Uterus (tissue), 4 donors: Measurements from ENCODE around the gene NCAM1. TPM values are rescaled to one million over a fixed set of nuclear protein-coding genes. Genes with fewer than 3 reads are reported as not detected.

Experiments used
- DNase-seq, 2 donors: peaks; one replicate each; pipeline ENCODE4 v3.0.0-alpha.2; 2019 to 2020
- H3K27ac ChIP-seq, 2 donors: fragments of 200-600 bp; sonication (generic); 1 replicate in 1 of 2; 2 replicates in 1 of 2; pipeline ENCODE4 v1.5.1; 2016 to 2018
- H3K27me3 ChIP-seq, 2 donors: fragments of 200-600 bp; sonication (generic); one replicate each; pipeline ENCODE4 v1.5.1; 2018 to 2019; ENCODE audit warnings: control low read depth in 1 of 2
- H3K36me3 ChIP-seq, 2 donors: fragments of 200-600 bp; sonication (generic); one replicate each; pipeline ENCODE4 v1.5.1; 2019; ENCODE audit warnings: control low read depth in 1 of 2
- H3K4me1 ChIP-seq, 2 donors: fragments of 200-600 bp; sonication (generic); one replicate each; pipeline ENCODE4 v1.5.1; 2018 to 2019; ENCODE audit warnings: control low read depth in 1 of 2
- H3K4me3 ChIP-seq, 2 donors: fragments of 200-600 bp; sonication (generic); 1 replicate in 1 of 2; 2 replicates in 1 of 2; pipeline ENCODE4 v1.5.1; 2018 to 2019; ENCODE audit warnings: mild to moderate bottlenecking in 1 of 2
- H3K9me3 ChIP-seq, 2 donors: fragments of 200-600 bp; sonication (generic); one replicate each; pipeline ENCODE4 v1.5.1; 2019; ENCODE audit warnings: control low read depth in 1 of 2
- POLR2A ChIP-seq, 2 donors: fragments of 450-650 bp; IDR thresholded peaks; one replicate each; pipeline ENCODE4 v1.6.1; 2016; ENCODE audit warnings: antibody characterized with exemption in 2 of 2, mild to moderate bottlenecking in 1 of 2, moderate library complexity in 1 of 2
- intact Hi-C: fragments of 100-400 bp; cut with DNase I; formaldehyde crosslinking; loops from one replicate; pipeline ENCODE4 v1.15.1; 2023; ENCODE audit warnings: low total_unique reads
- total RNA-seq, 4 donors: library from RNA; depleted of rRNA in 3 of 4; stranded (reverse); fragments of >200 nt in 3 of 4; gene quantifications; one replicate each; pipeline versions ENCODE4 v1.1.0 to v1.2.4, GENCODE V29; 2014 to 2023
- TF ChIP-seq, protein P1 (sequence below), 4 experiments: fragments of 200-600 bp in 2 of 4; fragments of 450-650 bp in 2 of 4; sonication (generic) in 2 of 4; IDR thresholded peaks; one replicate each; pipeline ENCODE4 v1.5.1; 2016 to 2019; ENCODE audit warnings: antibody characterized with exemption in 4 of 4, mild to moderate bottlenecking in 2 of 4, moderate library complexity in 1 of 4
- donor health status: DM: yes; HTN: yes; CAD: no.

NCAM1 gene
- total RNA-seq, 4 donors from 2014 or later: 54.4 to 210 (median 171) TPM

DNA sequence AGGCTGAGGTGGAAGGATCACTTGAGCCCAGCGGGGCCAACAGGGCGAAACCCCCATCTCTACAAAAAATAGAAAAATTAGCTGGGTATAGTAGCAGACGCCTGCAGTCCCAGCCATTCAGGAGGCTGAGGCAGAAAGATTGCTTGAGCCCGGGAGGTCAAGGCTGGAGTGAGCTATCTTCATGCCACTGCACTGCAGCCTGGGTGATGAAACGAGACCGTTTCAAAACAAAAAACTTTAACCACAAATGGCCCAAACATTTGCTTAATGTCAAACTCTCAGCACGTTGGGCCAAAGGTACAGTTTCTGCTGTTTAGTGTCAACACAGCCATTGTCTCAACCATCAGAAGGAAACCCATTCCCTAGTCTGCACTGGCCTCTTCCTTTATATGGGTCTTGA, 284.0 kb downstream of the NCAM1 start:
- intact Hi-C loops: no loop called here
- no peak for TF ChIP-seq POLR2A (IDR thresholded peaks at IDR 0.05)
- TF ChIP-seq, protein P1, sequence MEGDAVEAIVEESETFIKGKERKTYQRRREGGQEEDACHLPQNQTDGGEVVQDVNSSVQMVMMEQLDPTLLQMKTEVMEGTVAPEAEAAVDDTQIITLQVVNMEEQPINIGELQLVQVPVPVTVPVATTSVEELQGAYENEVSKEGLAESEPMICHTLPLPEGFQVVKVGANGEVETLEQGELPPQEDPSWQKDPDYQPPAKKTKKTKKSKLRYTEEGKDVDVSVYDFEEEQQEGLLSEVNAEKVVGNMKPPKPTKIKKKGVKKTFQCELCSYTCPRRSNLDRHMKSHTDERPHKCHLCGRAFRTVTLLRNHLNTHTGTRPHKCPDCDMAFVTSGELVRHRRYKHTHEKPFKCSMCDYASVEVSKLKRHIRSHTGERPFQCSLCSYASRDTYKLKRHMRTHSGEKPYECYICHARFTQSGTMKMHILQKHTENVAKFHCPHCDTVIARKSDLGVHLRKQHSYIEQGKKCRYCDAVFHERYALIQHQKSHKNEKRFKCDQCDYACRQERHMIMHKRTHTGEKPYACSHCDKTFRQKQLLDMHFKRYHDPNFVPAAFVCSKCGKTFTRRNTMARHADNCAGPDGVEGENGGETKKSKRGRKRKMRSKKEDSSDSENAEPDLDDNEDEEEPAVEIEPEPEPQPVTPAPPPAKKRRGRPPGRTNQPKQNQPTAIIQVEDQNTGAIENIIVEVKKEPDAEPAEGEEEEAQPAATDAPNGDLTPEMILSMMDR (IDR thresholded peaks at IDR 0.05): no peak

DNA sequence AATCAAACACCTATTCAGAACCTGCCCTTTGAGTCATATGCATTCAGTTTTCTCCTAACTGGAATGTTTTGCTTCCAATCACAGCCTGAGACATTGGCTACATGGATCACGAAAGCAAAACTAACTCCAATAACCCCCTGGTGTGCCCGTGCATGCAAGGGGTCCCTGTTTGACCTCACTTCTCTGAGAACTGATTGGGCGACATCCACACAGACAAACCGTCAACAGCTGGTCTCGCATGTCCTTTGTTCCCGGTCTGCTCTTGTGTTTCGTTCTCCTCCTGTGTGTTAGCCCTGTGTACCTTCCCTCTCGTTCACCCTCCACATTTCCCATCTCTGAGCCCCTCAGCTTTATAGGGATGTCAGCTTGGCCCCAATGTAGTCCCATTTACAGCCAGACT, 286.0 kb downstream of the NCAM1 start:
- Histone ChIP-seq H3K36me3 (no peaks in the 10 kb centered on the region), H3K9me3 (no peaks in the 10 kb centered on the region), H3K4me1 (no peaks in the 10 kb centered on the region), H3K4me3 (no peak overlapping the region), H3K27me3 (no peaks in the 10 kb centered on the region), H3K27ac (no peak overlapping the region)
- intact Hi-C loops: no loop called here
- no peak for TF ChIP-seq POLR2A (IDR thresholded peaks at IDR 0.05)
- TF ChIP-seq, protein P1 (IDR thresholded peaks at IDR 0.05): no peak
- DNase-seq: no peak

More for the DNA sequence above, 284.0 kb downstream of the NCAM1 start:
- Histone ChIP-seq H3K9me3 (no peaks in the 10 kb centered on the region), H3K27me3 (no peaks in the 10 kb centered on the region), H3K36me3 (no peaks in the 10 kb centered on the region), H3K27ac (no peak overlapping the region), H3K4me3 (no peak overlapping the region), H3K4me1 (no peaks in the 10 kb centered on the region)
- DNase-seq: no peak

DNA sequence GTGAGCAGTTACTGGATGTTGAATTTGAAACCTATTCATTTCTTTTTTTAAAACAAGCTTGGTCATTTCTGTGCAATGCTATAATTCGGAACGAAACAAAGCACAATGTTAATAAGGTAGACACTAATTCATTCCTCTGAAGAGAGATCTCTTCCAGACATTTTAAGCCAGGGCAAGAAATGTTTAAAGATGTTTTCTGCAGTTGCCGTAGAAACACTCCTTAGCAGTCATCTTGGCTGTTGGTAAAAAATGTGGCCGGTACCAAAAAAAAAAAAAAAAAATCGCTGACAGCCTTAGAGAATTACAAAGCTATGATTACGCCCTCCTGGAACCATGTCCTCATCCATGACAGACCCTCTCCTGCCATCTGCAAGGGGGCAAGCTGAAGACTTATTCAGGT, 286.7 kb downstream of the NCAM1 start:
- TF ChIP-seq POLR2A (IDR thresholded peaks at IDR 0.05): no peak
- TF ChIP-seq, protein P1 (IDR thresholded peaks at IDR 0.05): no peak
- no peak overlapping the region for H3K4me3 ChIP-seq
- no peak for DNase-seq
- H3K27ac ChIP-seq: no peak overlapping the region
- intact Hi-C loops: no loop called here
- no peaks in the 10 kb centered on the region for H3K4me1 ChIP-seq
- H3K36me3 ChIP-seq: no peaks in the 10 kb centered on the region
- H3K9me3 ChIP-seq: no peaks in the 10 kb centered on the region
- H3K27me3 ChIP-seq: no peaks in the 10 kb centered on the region

GRCh38 chr11:113248702-113249490, 287.7 kb downstream of the NCAM1 start:
- Histone ChIP-seq H3K9me3 (no peaks in the 10 kb centered on the region), H3K4me3 (no peak overlapping the region), H3K27ac (peak overlapping the region in 1 of 2 donors; percentile 27), H3K27me3 (no peaks in the 10 kb centered on the region), H3K36me3 (no peaks in the 10 kb centered on the region), H3K4me1 (no peaks in the 10 kb centered on the region)
- TF ChIP-seq POLR2A (IDR thresholded peaks at IDR 0.05): no peak
- TF ChIP-seq, protein P1 (IDR thresholded peaks at IDR 0.05): no peak
- intact Hi-C loops: no loop called here
- no peak for DNase-seq

- H3K4me1 ChIP-seq: no peaks in the 10 kb centered on the region
- H3K9me3 ChIP-seq: no peaks in the 10 kb centered on the region
- TF ChIP-seq POLR2A (IDR thresholded peaks at IDR 0.05): no peak
- TF ChIP-seq, protein P1 (IDR thresholded peaks at IDR 0.05): peak in 1 of 4 experiments; percentile 27
- H3K4me3 ChIP-seq: no peak overlapping the region
- no peaks in the 10 kb centered on the region for H3K27me3 ChIP-seq
- intact Hi-C loops: no loop called here
- peak overlapping the region in 1 of 2 donors; percentile 27 for H3K27ac ChIP-seq
- no peak for DNase-seq
- H3K36me3 ChIP-seq: no peaks in the 10 kb centered on the region
Measured at GRCh38 chr11:113249491-113249763, 288.2 kb downstream of the NCAM1 start.
